ENCODE results near the gene RPS2.

DNA sequence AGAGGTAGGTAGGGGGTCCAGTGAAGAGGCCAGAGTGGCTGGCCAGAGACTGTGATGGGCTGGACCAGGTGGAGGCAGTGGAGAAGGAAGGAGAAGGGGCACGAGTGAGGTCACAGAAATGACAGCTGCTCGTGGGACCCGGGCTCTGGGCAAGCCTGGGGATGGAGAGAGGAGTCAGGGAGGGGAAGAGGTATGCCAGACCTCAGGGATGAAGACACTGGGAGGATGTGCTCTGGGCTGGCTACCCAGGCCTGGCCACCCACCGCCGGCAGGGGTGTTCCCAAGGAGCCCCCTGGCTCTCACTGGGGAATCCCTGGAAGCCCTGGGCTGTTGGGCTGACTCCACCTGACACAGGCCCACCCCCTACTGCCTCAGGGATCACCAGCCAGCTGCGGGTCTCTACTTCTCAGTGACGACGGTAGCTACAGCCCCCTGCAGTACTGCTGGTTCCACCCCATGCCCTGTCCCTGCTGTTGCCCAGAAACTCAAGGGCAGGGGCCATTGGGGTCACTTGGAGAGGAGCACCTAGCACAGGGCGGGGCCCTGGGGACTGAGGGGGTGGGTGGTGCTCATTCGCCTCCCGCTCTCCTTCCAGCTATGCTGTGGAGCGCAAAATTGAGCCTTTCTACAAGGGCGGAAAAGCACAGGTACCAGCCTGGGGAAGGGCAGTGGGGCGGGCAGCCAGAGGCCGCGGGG is 9.0 kb upstream of the RPS2 start:
- TF ChIP-seq, protein P1, sequence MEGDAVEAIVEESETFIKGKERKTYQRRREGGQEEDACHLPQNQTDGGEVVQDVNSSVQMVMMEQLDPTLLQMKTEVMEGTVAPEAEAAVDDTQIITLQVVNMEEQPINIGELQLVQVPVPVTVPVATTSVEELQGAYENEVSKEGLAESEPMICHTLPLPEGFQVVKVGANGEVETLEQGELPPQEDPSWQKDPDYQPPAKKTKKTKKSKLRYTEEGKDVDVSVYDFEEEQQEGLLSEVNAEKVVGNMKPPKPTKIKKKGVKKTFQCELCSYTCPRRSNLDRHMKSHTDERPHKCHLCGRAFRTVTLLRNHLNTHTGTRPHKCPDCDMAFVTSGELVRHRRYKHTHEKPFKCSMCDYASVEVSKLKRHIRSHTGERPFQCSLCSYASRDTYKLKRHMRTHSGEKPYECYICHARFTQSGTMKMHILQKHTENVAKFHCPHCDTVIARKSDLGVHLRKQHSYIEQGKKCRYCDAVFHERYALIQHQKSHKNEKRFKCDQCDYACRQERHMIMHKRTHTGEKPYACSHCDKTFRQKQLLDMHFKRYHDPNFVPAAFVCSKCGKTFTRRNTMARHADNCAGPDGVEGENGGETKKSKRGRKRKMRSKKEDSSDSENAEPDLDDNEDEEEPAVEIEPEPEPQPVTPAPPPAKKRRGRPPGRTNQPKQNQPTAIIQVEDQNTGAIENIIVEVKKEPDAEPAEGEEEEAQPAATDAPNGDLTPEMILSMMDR (IDR thresholded peaks at IDR 0.05), result no peak
- TF ChIP-seq POLR2A (IDR thresholded peaks at IDR 0.05), result no peak
